HG02885 (cell line): ENCODE data around the gene MYH16.
"Not testable (repeated sequence)": the region's sequence is repeated elsewhere in the genome, so short reads cannot be mapped to it uniquely, and the experiment has no call there.

Experiments
- ATAC-seq: cut with Tn5 transposase; IDR thresholded peaks from one replicate; pipeline ENCODE4 v1.9.1; 2021; ENCODE audit warnings: mild to moderate bottlenecking; ENCODE audit not compliant: unreplicated experiment, poor library complexity

Gene MYH16

DNA sequence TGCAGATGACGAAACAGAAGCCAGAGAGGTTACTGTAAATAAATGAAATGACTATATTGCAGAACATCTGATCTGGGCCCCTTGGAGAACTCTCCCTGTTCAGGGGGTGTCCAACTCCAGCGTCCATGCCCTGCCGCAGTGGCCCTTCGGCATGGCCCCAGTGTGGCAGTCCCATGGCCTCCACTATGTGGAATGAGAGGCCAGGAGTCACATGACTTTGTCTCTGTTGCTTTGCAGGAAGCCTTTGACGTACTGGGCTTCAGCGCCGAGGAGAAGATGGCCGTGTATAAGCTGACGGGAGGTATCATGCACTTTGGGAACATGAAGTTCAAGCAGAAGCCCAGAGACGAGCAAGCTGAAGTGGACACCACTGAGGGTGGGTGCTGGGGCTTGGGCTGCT, 15.6 kb upstream of the MYH16 start:
- no peak for ATAC-seq

GRCh38 chr7:99257675-99258074, 15.0 kb upstream of the MYH16 start:
- no peak for ATAC-seq

DNA sequence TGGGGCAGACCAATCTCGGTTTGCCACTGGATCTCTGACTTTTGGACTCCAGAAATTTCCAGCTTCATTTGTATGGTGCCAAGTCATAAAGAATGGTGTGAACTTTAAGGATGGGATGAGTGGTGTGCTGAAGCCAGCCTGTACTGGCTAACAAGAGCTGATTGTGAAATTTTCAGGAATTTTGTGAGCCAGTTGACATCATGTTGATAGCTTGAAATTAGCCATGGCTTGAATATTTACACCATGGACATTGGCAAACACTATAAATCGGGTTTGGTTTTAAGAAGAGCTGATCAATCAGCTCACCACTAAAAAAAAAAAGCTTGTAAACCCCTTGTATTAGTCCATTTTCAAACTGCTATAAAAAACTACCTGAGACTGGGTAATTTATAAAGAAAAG, 14.1 kb upstream of the MYH16 start:
- no peak for ATAC-seq

DNA sequence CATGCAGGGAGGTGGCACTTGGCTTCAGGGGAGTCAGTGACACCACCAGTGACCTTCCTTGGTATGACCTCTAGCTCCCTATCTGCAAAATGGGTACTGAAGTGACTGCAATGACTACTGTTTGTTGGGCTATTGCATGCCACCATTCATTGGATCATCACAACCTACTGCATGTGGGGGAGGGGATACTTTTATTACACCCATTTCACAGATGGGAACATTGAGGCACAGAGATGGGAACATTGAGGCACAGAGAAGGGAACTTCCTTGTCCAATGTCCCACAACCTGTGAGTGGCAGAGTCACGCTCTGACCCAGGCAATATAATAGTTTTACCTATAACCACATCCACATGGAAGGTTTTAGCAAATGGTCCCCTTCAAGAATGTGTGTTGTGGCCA, 12.2 kb upstream of the MYH16 start:
- no peak for ATAC-seq

GRCh38 chr7:99261646-99262045, 11.0 kb upstream of the MYH16 start:
- no peak for ATAC-seq

- ATAC-seq, result no peak
Measured at GRCh38 chr7:99265848-99266480, 6.7 kb upstream of the MYH16 start.

GRCh38 chr7:99267481-99267840, 5.2 kb upstream of the MYH16 start:
- no peak for ATAC-seq

DNA sequence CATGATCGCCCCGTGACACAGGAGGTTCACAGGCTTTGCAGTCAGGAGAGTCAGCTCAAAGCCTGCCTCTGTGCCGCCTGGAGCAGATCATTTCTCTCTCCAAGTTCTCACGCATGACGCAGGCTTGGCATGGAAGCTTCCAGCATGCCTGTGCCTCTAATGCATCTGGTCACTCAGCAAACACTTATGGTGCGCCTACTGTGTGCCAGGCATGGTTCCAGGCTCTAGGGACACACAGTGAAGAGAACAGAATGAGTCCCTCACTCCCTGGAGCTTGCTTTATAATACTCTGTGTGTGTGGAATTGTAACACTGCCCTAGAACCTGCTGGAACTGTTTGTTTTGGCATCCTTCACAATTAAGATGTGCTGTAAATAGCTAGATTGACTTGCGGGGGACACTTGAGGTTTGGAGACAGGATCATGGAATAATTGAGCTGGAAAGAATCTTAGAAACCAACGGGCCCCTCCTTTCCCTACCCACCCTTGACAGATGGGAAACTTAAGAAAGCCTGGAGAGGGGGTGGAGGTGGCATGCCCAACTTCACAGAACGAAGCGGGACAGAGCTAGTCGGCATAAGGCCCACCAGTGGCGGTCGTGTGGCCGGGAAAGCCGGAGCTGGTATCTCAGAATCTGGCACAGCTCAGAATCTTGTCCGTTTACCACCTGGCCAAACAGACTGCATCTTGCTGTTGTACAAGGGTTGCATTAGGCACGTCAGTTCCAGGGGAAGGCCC, 4.6 kb upstream of the MYH16 start:
- no peak for ATAC-seq

- ATAC-seq, result no peak
Measured at GRCh38 chr7:99268577-99268908, 4.1 kb upstream of the MYH16 start.

GRCh38 chr7:99270702-99271101, 1.9 kb upstream of the MYH16 start:
- no peak for ATAC-seq

- ATAC-seq, result not testable (repeated sequence)
Measured at GRCh38 chr7:99273561-99273960, 922 bp downstream of the MYH16 start.

- not testable (repeated sequence) for ATAC-seq
Measured at GRCh38 chr7:99274908-99275307, 2.3 kb downstream of the MYH16 start.

GRCh38 chr7:99275496-99275895, 2.9 kb downstream of the MYH16 start:
- no peak for ATAC-seq

DNA sequence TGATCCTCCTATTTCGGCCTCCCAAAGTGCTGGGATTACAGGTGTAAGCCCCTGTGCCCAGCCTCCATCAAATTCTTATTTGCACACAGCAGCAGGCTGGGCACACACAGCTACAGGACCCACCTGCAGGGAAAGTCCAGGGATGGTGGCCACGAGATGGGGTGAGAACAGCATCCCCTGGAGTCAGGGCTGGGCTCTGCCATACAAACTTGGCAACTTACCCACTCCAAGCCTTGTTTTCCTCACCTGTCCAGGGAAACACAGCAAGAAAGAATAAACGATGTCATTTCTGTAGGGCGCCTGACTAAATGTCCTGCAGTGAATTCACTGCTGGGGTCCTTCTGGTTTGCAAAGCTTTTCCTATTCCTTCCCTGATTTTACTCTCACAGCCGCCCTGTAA, 5.5 kb downstream of the MYH16 start:
- ATAC-seq, result no peak

DNA sequence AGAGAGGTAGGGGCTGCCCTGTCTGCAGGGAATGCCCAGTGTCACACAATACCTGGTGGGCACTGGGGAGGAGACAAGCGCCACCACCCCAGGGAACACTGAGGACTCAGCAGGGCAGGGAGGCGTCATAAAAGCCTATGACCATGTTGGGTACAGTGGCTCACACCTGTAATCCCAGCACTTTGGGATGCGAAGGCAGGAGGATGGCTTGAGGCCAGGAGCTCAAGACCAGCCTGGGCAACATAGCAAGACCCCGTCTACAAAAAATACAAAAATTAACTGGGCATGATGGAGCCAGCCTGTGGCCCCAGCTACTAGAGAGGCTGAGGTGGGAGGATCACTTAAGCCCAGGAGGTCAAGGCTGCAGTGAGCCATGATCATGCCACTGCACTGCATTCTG, 11.5 kb downstream of the MYH16 start:
- not testable (repeated sequence) for ATAC-seq

- ATAC-seq, result no peak
Measured at GRCh38 chr7:99287779-99288534, 15.3 kb downstream of the MYH16 start.

DNA sequence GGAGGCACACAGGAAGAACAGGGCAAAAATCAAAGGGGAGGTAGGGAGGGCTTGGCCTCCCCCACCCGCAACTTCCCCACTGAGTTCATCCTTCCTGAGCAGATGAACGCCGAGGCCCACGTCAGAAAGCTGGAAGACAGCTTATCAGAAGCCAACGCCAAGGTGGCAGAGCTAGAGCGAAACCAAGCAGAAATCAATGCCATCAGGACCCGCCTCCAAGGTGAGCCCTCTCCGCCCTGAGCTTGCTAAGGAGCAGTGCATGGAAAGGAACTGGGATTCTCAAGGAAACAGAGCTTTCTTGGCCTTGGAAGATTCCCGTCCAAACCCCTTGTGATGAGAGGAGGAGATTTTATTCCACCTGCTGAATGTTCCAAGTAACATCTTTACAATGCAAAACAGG, 16.5 kb downstream of the MYH16 start:
- no peak for ATAC-seq

DNA sequence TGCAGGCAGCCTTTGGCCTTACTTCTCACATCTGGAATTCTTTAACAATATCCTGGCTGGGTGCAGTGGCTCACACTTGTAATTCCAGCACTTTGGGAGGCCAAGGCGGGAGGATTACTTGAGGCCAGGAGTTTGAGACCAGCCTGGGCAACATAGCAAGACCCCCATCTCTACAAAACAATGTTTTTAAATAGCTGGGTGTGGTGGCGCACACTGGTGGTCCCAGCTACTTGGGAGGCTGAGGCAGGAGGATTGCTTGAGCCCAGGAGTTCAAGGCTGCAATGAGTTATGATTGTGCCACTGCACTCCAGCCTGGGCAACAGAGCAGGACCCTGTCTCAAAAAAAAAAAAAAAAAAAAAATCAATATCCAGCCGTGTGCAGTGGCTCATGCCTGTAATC, 17.5 kb downstream of the MYH16 start:
- not testable (repeated sequence) for ATAC-seq

GRCh38 chr7:99290980-99291607, 18.5 kb downstream of the MYH16 start:
- ATAC-seq, result no peak

- ATAC-seq, result no peak
Measured at GRCh38 chr7:99292127-99292526, 19.5 kb downstream of the MYH16 start.

- no peak for ATAC-seq
Measured at GRCh38 chr7:99293167-99293566, 20.5 kb downstream of the MYH16 start.
